Type B pancreatic cell (in vitro differentiated cells): ENCODE measurements around the gene KDM5B. TPM values are rescaled to one million over a fixed set of nuclear protein-coding genes. Genes with fewer than 3 reads are reported as not detected.
"Not testable (repeated sequence)": the region's sequence is repeated elsewhere in the genome, so short reads cannot be mapped to it uniquely, and the experiment has no call there.

Source experiments
- DNase-seq: peaks from one replicate; pipeline ENCODE4 v3.0.0; 2021; ENCODE audit warnings: mixed read lengths; ENCODE audit not compliant: unreplicated experiment; ENCODE audit errors: extremely low spot score
- H3K27ac Mint-ChIP-seq: 2 replicates; pipeline ENCODE4 v1.8.0; 2021; ENCODE audit warnings: mild to moderate bottlenecking, mixed read lengths
- H3K27me3 Mint-ChIP-seq: 2 replicates; pipeline ENCODE4 v1.8.0; 2021; ENCODE audit warnings: mixed read lengths
- H3K36me3 Mint-ChIP-seq: 2 replicates; pipeline ENCODE4 v1.8.0; 2021; ENCODE audit warnings: mixed read lengths
- H3K4me1 Mint-ChIP-seq: one replicate; pipeline ENCODE4 v1.8.0; 2021; ENCODE audit warnings: mixed read lengths; ENCODE audit not compliant: unreplicated experiment
- H3K4me3 Mint-ChIP-seq: 2 replicates; pipeline ENCODE4 v1.8.0; 2021; ENCODE audit warnings: mild to moderate bottlenecking, mixed read lengths
- H3K9me3 Mint-ChIP-seq: 2 replicates; pipeline ENCODE4 v1.8.0; 2021; ENCODE audit warnings: mixed read lengths
- CTCF ChIP-seq: fragments of 200-600 bp; sonication (generic); conservative IDR thresholded peaks from 2 replicates; pipeline ENCODE4 v1.5.0; 2021; ENCODE audit warnings: antibody characterized with exemption, mild to moderate bottlenecking
- total RNA-seq: library from RNA; stranded (reverse); gene quantifications from 2 replicates; pipeline ENCODE4 v1.2.1, GENCODE V29; 2021; ENCODE audit warnings: low replicate concordance

The KDM5B gene
- total RNA-seq, 1 donor from 2014 or later, result 165 TPM

GRCh38 chr1:202752774-202753173, 55.4 kb downstream of the KDM5B start:
- Mint-ChIP-seq H3K27me3 (no peaks in the 10 kb centered on the region), H3K27ac (no peak overlapping the region), H3K4me1 (no peaks in the 10 kb centered on the region), H3K4me3 (no peak overlapping the region), H3K9me3 (no peaks in the 10 kb centered on the region), H3K36me3 (peaks cover 62% of the 10 kb centered on the region)
- no peak for TF ChIP-seq CTCF
- DNase-seq, result no peak

GRCh38 chr1:202750761-202751160, 57.5 kb downstream of the KDM5B start:
- Mint-ChIP-seq H3K4me3 (no peak overlapping the region), H3K27ac (no peak overlapping the region), H3K9me3 (no peaks in the 10 kb centered on the region), H3K4me1 (no peaks in the 10 kb centered on the region), H3K27me3 (no peaks in the 10 kb centered on the region), H3K36me3 (peaks cover 60% of the 10 kb centered on the region)
- TF ChIP-seq CTCF, result no peak
- no peak for DNase-seq

- Mint-ChIP-seq H3K36me3 (peaks cover 60% of the 10 kb centered on the region), H3K4me1 (no peaks in the 10 kb centered on the region), H3K27me3 (no peaks in the 10 kb centered on the region), H3K9me3 (no peaks in the 10 kb centered on the region), H3K4me3 (no peak overlapping the region), H3K27ac (no peak overlapping the region)
- no peak for DNase-seq
- TF ChIP-seq CTCF, result no peak
Observed at GRCh38 chr1:202750024-202750423, 58.2 kb downstream of the KDM5B start.

- no peaks in the 10 kb centered on the region for H3K27me3 Mint-ChIP-seq
- no peaks in the 10 kb centered on the region for H3K4me1 Mint-ChIP-seq
- H3K36me3 Mint-ChIP-seq, result peaks cover 75% of the 10 kb centered on the region
- H3K27ac Mint-ChIP-seq, result no peak overlapping the region
- H3K4me3 Mint-ChIP-seq, result no peak overlapping the region
- H3K9me3 Mint-ChIP-seq, result no peaks in the 10 kb centered on the region
- DNase-seq, result no peak
- no peak for TF ChIP-seq CTCF
Observed at GRCh38 chr1:202745323-202745888, 62.8 kb downstream of the KDM5B start.

GRCh38 chr1:202744770-202745169, 63.5 kb downstream of the KDM5B start:
- not testable (repeated sequence) for H3K27ac Mint-ChIP-seq, H3K27me3 Mint-ChIP-seq, H3K4me3 Mint-ChIP-seq, DNase-seq, H3K4me1 Mint-ChIP-seq, H3K9me3 Mint-ChIP-seq
- peaks cover 75% of the 10 kb centered on the region for H3K36me3 Mint-ChIP-seq

- DNase-seq, result no peak
- Mint-ChIP-seq H3K27ac (no peak overlapping the region), H3K9me3 (no peaks in the 10 kb centered on the region), H3K36me3 (peaks cover 70% of the 10 kb centered on the region), H3K4me3 (no peak overlapping the region), H3K4me1 (no peaks in the 10 kb centered on the region), H3K27me3 (no peaks in the 10 kb centered on the region)
- no peak for TF ChIP-seq CTCF
Observed at GRCh38 chr1:202742496-202742895, 65.7 kb downstream of the KDM5B start.
